ENCODE data around the gene GUCY1B1.

The GUCY1B1 gene

DNA sequence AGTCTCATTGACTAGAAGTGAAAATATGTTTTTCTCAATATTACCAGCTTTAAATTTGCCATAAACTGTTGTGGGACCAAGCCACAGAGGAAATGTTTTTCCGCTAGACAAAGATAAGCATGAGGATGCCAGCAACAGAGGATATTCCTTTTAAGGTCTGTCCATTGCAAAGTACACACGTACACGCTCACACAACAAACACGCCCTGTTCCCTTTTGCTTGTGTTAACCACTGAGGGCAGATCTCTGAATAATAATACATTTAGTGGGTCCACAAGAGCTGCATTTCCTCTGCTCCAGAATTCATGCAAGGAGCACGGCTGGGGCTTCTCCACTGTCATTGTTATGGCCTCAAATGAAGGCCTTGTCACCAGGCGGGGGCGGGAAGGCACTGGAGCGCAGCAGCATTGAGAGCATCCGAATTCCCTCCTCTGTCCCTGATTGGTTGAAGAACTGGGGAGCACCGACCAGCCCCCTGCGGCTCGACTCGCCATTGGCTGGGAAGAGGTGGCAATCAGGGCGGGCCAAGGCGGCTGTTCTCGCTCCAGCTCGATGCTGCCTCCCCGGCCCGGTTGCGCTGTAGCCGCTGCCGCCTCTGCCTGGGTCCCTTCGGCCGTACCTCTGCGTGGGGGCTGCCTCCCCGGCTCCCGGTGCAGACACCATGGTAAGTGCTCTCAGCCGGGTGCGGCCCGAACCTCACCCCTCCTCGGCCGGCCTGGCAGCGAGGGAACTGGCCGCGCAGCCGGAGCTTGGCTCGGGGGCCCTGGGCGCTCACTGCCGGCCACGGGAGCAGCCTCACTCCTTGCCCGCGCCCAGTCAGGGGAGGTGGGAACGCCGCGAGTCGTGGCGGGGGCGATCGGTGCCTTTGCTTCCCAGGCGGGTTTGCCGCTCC is at the start of gene GUCY1B1:
Gene GUCY1B1, plus strand, starts transcription at position 541 of the 891 bp plus-strand sequence. Its CDS starts 120 bp downstream, at position 661.
- Histone ChIP-seq H3K4me3 (peak within 1 kb of the TSS; percentile 60 to 78 (median 69)), H3K36me3 (no peaks in the 10 kb centered on the region), H3K9ac (peak within 1 kb of the TSS; percentile 59 to 77 (median 69)), H3K4me2 (peak within 1 kb of the TSS; percentile 95 to 100 (median 99)), H3K9me3 (replicated peaks in 1 of 11) (no peaks in the 10 kb centered on the region), H3K27me3 (peaks cover 16 to 29% (median 26%) of the 10 kb centered on the region in 11 experiments), H3K27ac (peak within 1 kb of the TSS in 8 of 11 experiments; percentile 3 to 52 (median 36); a peak in 9 of 22 replicates), H3K4me1 (peaks cover 0 to 17% (median 6%) of the 10 kb centered on the region in 10 experiments; a peak in 9 of 20 replicates), H4K20me1 (no peaks in the 10 kb centered on the region)
- TF ChIP-seq Cebpa-rat (IDR thresholded peaks at IDR 0.05) = no peak

DNA sequence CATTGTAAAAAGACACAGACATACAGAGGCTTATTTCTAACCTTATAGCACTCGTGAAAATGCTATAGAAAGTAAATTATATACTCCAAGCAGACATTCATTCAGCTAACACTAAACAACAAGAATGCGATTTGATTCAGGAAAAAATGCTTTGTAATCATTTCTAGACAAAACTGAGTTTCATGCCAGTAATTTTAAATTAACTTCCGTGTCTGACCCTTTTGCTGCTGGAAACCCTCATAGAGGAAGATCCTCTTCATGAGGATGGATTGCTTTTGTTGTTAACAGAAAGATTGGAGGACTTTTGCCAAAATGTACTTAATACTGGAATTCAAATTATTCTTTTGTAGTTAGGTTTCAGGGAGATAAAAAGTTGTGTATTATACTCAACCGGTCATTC is 48.9 kb upstream of the GUCY1B1 start:
- H3K36me3 ChIP-seq = no peaks in the 10 kb centered on the region
- no peak overlapping the region for H3K9ac ChIP-seq
- H4K20me1 ChIP-seq = no peaks in the 10 kb centered on the region
- H3K4me3 ChIP-seq = no peak overlapping the region
- H3K27ac ChIP-seq = no peak overlapping the region
- H3K27me3 ChIP-seq = no peaks in the 10 kb centered on the region
- no peak overlapping the region for H3K4me2 ChIP-seq
- peaks cover 0 to 14% (median 0%) of the 10 kb centered on the region in 10 experiments; a peak in 6 of 20 replicates for H3K4me1 ChIP-seq
- TF ChIP-seq Cebpa-rat (IDR thresholded peaks at IDR 0.05) = no peak
- H3K9me3 ChIP-seq (replicated peaks in 1 of 11) = no peaks in the 10 kb centered on the region

DNA sequence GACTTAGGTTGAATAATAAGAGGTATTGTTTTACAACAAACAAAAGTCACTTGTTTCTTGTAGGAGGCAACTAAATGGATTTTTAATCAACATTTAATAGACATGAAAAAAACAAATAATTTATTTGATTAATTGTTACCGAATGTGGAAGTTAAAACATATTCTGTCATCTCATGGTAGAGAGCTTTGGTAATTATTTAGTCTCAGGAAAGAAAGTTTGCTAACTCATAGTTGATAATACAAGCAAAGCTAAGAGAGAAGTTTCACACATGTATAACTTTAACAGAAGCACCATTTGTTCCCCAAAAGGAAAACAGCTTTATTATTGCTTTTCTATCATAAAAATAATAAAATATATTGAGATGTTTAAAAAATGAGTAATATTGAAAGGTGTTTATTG is 47.3 kb upstream of the GUCY1B1 start:
- Histone ChIP-seq H3K4me1 (peaks cover 0 to 14% (median 0%) of the 10 kb centered on the region in 10 experiments; a peak in 6 of 20 replicates), H3K36me3 (no peaks in the 10 kb centered on the region), H3K9me3 (replicated peaks in 1 of 11) (no peaks in the 10 kb centered on the region), H3K27ac (no peak overlapping the region), H3K4me2 (no peak overlapping the region), H4K20me1 (no peaks in the 10 kb centered on the region), H3K27me3 (no peaks in the 10 kb centered on the region), H3K9ac (no peak overlapping the region), H3K4me3 (no peak overlapping the region)
- no peak for TF ChIP-seq Cebpa-rat (IDR thresholded peaks at IDR 0.05)

DNA sequence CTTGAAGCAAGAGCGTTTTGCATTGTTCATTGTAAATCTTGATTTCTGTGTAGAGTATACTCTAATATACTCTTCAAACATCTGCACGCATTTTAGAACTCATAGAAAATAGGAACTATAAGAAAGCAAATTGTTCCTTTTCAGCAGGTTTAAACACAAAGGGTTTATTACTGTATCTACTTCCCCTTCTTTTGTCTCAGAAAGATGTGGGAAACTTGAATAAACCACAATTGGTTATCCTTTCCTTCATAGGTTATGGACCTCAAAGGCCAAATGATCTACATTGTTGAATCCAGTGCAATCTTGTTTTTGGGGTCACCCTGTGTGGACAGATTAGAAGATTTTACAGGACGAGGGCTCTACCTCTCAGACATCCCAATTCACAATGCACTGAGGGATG is 46.0 kb upstream of the GUCY1B1 start:
- Histone ChIP-seq H3K4me1 (peaks cover 0 to 14% (median 0%) of the 10 kb centered on the region in 10 experiments; a peak in 6 of 20 replicates), H3K9ac (no peak overlapping the region), H3K27ac (no peak overlapping the region), H3K36me3 (no peaks in the 10 kb centered on the region), H3K27me3 (no peaks in the 10 kb centered on the region), H3K4me3 (no peak overlapping the region), H3K9me3 (replicated peaks in 1 of 11) (no peaks in the 10 kb centered on the region), H4K20me1 (no peaks in the 10 kb centered on the region), H3K4me2 (peak overlapping the region in 2 of 11 experiments; percentile 23 to 25; a peak in 3 of 22 replicates)
- TF ChIP-seq Cebpa-rat (IDR thresholded peaks at IDR 0.05) = no peak

DNA sequence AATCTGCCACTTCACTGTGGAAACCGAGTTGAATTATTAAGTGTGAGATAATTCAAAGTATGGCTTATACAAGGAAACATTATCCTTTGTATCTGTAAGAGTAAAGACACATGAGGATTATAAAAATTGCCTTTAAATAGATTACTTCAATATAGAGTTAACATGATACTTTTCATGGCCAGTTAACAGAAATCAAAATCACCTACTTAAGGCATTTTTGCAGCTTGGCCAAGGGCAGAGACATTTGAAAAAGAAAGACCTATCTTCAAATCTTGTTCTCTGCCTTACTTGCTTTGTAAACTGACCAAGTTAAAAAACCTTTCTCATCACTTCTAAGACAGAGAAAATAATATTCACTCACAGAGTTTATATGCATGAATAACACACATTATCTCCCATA is 44.9 kb upstream of the GUCY1B1 start:
- H3K4me1 ChIP-seq = peaks cover 0 to 14% (median 0%) of the 10 kb centered on the region in 10 experiments; a peak in 6 of 20 replicates
- TF ChIP-seq Cebpa-rat (IDR thresholded peaks at IDR 0.05) = no peak
- H3K4me2 ChIP-seq = no peak overlapping the region

DNA sequence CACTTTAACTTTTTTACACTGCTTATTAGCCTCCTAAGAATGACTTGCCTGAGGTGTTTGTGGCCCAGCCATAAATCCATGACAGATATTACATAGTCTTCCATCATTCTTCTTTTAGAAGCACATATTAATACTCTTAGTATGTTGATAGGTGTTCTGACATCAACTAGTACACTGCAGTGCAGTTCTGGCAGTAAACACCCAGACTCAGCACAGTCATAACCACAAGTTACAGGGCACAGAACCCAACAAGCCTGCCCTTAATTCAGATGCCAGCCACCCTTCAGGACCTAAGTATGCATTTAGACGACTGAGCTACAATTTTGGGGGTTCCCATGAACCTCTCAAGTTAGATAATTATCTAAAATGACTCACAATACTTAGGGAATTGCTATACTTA is 36.5 kb upstream of the GUCY1B1 start:
- H3K36me3 ChIP-seq = no peaks in the 10 kb centered on the region
- H3K9ac ChIP-seq = no peak overlapping the region
- no peak overlapping the region for H3K27ac ChIP-seq
- H3K27me3 ChIP-seq = no peaks in the 10 kb centered on the region
- H3K4me2 ChIP-seq = no peak overlapping the region
- no peak for TF ChIP-seq Cebpa-rat (IDR thresholded peaks at IDR 0.05)
- no peaks in the 10 kb centered on the region for H3K9me3 ChIP-seq (replicated peaks in 1 of 11)
- no peak overlapping the region for H3K4me3 ChIP-seq
- no peaks in the 10 kb centered on the region for H4K20me1 ChIP-seq
- H3K4me1 ChIP-seq = no peaks in the 10 kb centered on the region

More for the DNA sequence above, 44.9 kb upstream of the GUCY1B1 start:
- no peaks in the 10 kb centered on the region for H4K20me1 ChIP-seq
- H3K9ac ChIP-seq = no peak overlapping the region
- no peaks in the 10 kb centered on the region for H3K9me3 ChIP-seq (replicated peaks in 1 of 11)
- H3K36me3 ChIP-seq = no peaks in the 10 kb centered on the region
- H3K27me3 ChIP-seq = no peaks in the 10 kb centered on the region
- no peak overlapping the region for H3K4me3 ChIP-seq
- no peak overlapping the region for H3K27ac ChIP-seq

DNA sequence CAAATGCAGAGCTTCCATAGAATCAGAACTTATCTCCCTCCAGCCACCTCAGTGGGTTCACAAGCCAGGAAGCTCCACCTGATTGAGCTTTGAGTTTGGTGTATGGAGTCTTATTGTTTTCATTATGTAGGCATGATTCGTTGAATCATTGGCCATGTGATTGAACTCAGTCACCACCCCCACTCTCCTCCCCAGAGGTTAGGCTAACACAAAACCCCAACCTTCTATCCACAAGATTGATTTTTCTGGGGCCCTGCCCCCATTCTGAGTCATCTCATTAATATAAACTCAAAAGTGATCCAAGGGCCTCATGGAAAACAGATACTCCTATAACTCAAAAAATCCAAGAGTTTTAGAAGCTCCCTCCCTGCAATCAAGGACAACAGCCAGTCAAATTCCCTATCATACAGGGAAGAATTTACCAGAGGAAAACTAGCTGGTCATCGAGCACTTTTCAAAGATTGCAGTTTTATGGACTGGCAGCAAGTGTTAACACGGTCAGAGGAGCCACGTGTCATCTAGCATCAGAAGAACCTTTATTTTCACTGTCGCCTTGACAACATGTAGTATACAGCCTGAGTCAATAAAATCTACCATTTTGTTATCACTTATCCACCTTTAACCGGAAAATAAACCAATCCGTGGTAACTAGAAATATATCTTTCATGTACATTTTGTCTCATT is 35.9 kb upstream of the GUCY1B1 start:
- no peak overlapping the region for H3K4me3 ChIP-seq
- TF ChIP-seq Cebpa-rat (IDR thresholded peaks at IDR 0.05) = no peak
- H3K9me3 ChIP-seq (replicated peaks in 1 of 11) = no peaks in the 10 kb centered on the region
- no peak overlapping the region for H3K9ac ChIP-seq
- no peaks in the 10 kb centered on the region for H3K4me1 ChIP-seq
- H3K27ac ChIP-seq = no peak overlapping the region
- no peaks in the 10 kb centered on the region for H4K20me1 ChIP-seq
- no peaks in the 10 kb centered on the region for H3K27me3 ChIP-seq
- H3K36me3 ChIP-seq = no peaks in the 10 kb centered on the region
- no peak overlapping the region for H3K4me2 ChIP-seq

DNA sequence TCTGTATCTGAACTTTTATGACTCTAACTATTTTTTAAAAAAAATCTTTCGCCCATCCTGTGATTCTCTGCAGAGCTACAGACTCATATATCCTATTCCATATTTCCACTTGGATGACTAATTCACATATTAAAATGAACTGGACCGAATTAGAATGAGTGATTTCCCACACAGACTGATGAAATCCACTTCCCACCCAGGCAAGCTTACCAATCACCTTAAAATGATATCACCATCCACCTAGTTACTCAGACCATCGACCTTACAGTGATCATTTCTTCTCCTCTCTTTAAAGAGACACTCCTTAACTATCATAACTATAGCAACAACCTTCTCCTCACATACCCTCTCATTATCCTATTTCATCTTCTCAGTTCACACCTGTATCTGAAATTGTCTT is 34.1 kb upstream of the GUCY1B1 start:
- Histone ChIP-seq H4K20me1 (no peaks in the 10 kb centered on the region), H3K4me2 (no peak overlapping the region), H3K4me1 (no peaks in the 10 kb centered on the region), H3K27me3 (no peaks in the 10 kb centered on the region), H3K4me3 (no peak overlapping the region), H3K9ac (no peak overlapping the region), H3K27ac (no peak overlapping the region), H3K9me3 (replicated peaks in 1 of 11) (no peaks in the 10 kb centered on the region), H3K36me3 (no peaks in the 10 kb centered on the region)
- TF ChIP-seq Cebpa-rat (IDR thresholded peaks at IDR 0.05) = no peak

DNA sequence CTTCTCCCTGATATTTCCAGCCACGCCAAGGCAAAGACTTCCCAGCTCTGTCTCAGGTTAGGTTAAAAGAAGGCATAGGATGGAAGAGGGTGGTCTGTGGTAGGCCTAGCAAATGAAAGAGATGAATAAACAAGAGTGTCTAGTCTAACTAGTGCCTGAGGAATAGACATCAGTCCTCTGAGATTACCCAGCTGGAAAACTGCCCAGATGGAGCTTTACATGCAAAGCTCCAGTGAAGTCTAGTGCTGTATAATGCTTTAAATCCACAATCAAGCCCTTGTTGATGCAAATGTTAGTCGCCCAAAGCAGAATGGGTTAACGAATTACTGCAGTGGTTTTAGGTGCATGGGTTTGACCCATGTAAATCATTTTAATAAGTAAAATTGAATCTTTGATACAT is 24.8 kb upstream of the GUCY1B1 start:
- Histone ChIP-seq H3K4me3 (no peak overlapping the region), H3K27ac (no peak overlapping the region), H3K4me2 (no peak overlapping the region), H4K20me1 (no peaks in the 10 kb centered on the region), H3K9me3 (replicated peaks in 1 of 11) (no peaks in the 10 kb centered on the region), H3K27me3 (no peaks in the 10 kb centered on the region), H3K9ac (no peak overlapping the region), H3K4me1 (no peaks in the 10 kb centered on the region), H3K36me3 (no peaks in the 10 kb centered on the region)
- no peak for TF ChIP-seq Cebpa-rat (IDR thresholded peaks at IDR 0.05)
